Stomach smooth muscle (tissue), 2 donors: ENCODE measurements around the gene SLC18A2.
A peak's percentile ranks its signal among the peaks of the same experiment; 100 is the strongest.

ENCODE experiments used
- H3K27ac ChIP-seq: one replicate; pipeline ENCODE4 v1.7.0; 2013; ENCODE audit warnings: mild to moderate bottlenecking, low read length, inconsistent platforms
- H3K27me3 ChIP-seq, 2 donors: one replicate each; pipeline ENCODE4 v1.7.0; 2013; ENCODE audit warnings: low read length in 2 of 2; ENCODE audit not compliant: insufficient read depth in 2 of 2, control insufficient read depth in 1 of 2
- H3K36me3 ChIP-seq, 2 donors: one replicate each; pipeline ENCODE4 v1.7.0; 2013; ENCODE audit warnings: low read length in 2 of 2; ENCODE audit not compliant: control insufficient read depth in 2 of 2, insufficient read depth in 2 of 2
- H3K4me1 ChIP-seq: one replicate; pipeline ENCODE4 v1.7.0; 2013; ENCODE audit warnings: low read length; ENCODE audit not compliant: control insufficient read depth, insufficient read depth
- H3K4me3 ChIP-seq, 2 donors: one replicate each; pipeline ENCODE4 v1.7.0; 2013; ENCODE audit warnings: low read length in 2 of 2
- H3K9ac ChIP-seq, 2 donors: one replicate each; pipeline ENCODE4 v1.7.0; 2013; ENCODE audit warnings: low read length in 2 of 2, mild to moderate bottlenecking in 1 of 2
- H3K9me3 ChIP-seq, 2 donors: one replicate each; pipeline ENCODE4 v1.7.0; 2013; ENCODE audit warnings: low read length in 2 of 2; ENCODE audit not compliant: control insufficient read depth in 2 of 2
- donor health status: healthy.
- donor health status: Pancreatic carcinoma.

The SLC18A2 gene

DNA sequence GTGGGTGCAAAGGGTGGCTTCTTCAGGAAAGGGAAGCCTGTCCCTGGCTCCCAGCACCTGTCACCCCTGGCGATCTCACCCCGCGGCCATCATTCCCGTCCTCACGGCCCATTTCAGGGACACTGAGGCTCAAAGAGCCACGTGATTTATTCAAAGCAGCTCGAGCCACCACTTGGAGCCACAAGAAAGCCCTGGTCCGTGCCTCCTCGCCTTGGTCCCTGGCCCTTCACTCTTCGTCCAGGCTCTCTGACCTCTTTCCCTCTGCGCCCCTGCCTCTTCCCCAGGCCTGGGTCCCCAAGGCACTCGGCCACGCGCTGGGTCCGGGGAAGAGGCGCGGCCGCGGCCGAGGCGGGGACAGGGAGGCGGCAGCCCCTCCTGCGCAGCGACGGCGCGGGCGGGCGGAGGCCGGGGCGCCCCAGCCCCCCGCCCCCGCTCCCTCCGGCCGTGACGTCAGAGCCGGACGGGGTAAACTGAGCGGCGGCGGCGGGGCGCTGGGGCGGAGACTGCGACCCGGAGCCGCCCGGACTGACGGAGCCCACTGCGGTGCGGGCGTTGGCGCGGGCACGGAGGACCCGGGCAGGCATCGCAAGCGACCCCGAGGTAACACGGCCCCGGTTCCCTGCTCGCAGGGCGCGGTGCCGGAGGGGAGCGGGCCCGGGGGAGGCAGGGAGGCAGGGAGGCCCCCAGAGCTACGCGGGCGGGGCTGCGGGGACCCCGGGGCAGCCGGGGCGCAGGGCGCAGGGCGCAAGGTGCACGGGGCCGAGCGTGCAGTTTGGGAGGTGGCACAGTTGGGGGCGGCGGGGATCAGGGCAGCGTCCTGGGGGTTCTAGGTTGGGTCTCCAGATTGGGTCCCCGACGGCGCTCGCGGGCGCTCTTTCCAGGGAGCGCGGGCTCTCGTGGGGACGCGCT, at the start of gene SLC18A2:
Gene SLC18A2 (plus strand): TSS at position 494 of the 909 bp plus-strand sequence. CDS start 580 bp downstream, outside the sequence.
- Histone ChIP-seq H3K4me1 (no peaks in the 10 kb centered on the region), H3K27me3 (peaks cover 26 to 36% of the 10 kb centered on the region in 2 donors), H3K27ac (no peak within 1 kb of the TSS), H3K36me3 (no peaks in the 10 kb centered on the region), H3K9me3 (no peaks in the 10 kb centered on the region), H3K4me3 (no peak within 1 kb of the TSS), H3K9ac (no peak within 1 kb of the TSS)

DNA sequence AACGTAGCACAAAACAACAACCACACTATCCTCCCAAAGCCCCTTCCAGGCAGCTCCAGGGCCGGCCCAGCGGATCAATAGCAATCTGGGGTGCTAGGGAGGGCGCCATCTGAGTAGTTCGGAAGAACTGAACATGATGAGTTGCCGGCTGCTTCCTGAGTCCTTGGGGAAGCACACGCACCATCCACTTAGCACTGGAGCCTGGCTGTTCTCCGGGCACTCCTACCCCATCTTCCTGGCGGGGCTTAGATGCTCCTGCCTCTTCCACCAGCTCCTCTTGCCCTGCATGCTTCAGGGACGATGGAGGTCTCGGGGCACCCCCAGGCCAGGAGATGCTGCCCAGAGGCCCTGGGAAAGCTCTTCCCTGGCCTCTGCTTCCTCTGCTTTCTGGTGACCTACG, 43.7 kb upstream of the SLC18A2 start, which contains the start of gene KCNK18:
Gene KCNK18 (plus strand): TSS at position 301 of the 400 bp plus-strand sequence. CDS start 0 bp downstream, at position 301.
- Histone ChIP-seq H3K4me3 (no peak within 1 kb of the TSS), H3K27ac (no peak within 1 kb of the TSS), H3K4me1 (no peaks in the 10 kb centered on the region), H3K36me3 (no peaks in the 10 kb centered on the region), H3K9ac (no peak within 1 kb of the TSS), H3K27me3 (peaks cover 0 to 7% of the 10 kb centered on the region in 2 donors), H3K9me3 (peaks cover 0 to 2% of the 10 kb centered on the region in 2 donors)

DNA sequence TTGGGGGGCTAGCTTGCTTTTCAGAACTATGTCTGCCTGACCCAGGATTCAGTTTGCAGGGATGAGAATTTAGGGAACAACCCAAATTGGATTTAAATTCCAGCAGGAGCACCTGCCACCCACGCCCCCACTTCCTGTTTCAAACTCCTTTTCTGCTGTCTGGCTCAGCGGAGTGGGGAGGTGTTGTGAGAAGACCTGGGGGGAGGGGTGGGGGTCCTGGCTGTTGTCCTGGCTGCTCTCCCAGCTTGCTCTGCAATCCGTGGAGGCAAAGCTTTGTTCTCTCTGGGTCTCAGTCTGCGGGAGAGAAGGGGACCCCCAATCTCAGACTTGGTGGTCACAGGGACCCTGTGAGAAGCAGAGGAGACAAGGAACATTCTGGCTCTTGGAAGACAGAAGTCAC, 42.8 kb upstream of the SLC18A2 start:
- Histone ChIP-seq H3K9me3 (peaks cover 0 to 1% of the 10 kb centered on the region in 2 donors), H3K4me1 (no peaks in the 10 kb centered on the region), H3K27me3 (peaks cover 0 to 7% of the 10 kb centered on the region in 2 donors), H3K4me3 (no peak overlapping the region), H3K36me3 (no peaks in the 10 kb centered on the region), H3K9ac (no peak overlapping the region), H3K27ac (no peak overlapping the region)

DNA sequence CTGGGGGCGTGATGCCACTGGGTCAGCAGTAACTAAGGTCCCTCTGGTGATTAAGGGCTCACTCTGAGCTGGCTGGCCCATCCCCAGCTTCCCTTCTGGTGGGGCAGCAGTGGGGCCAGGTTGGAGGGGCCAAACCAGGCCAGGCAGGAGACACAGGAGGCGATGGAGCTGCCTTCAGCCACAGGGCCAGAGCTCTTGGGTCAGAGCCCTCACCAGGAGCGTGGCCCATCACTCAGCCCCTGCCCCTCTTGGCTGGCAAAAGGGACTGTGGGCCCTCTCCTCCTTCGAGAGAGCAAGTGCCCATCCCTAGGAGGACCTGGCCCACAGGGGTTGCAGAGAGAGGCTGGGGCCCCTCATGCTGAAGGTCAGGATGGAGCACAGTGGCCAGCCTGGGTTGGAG, 39.1 kb upstream of the SLC18A2 start:
- H3K9me3 ChIP-seq = peaks cover 0 to 4% of the 10 kb centered on the region in 2 donors
- H3K27ac ChIP-seq = no peak overlapping the region
- no peak overlapping the region for H3K9ac ChIP-seq
- no peaks in the 10 kb centered on the region for H3K36me3 ChIP-seq
- H3K4me3 ChIP-seq = no peak overlapping the region
- H3K4me1 ChIP-seq = no peaks in the 10 kb centered on the region
- H3K27me3 ChIP-seq = peaks cover 0 to 2% of the 10 kb centered on the region in 2 donors

DNA sequence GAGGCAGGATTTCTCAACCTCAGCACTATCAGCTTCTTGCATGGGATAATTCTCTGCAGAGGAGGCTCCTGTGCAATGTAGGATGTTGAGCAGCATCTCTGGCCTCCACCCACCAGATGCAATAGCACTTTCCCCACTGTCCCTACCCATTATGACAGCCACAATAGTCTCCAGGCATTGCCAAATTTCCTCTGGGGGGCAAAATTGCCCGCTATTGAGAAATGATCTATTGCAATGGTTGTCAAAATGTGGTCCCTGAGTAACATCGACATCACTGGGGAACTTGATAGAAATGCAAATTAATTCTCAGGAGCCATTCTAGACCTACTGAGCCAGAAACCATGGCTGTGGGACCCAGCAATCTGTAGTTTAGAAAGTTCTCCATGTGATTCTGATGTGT, 36.6 kb upstream of the SLC18A2 start:
- Histone ChIP-seq H3K4me3 (no peak overlapping the region), H3K36me3 (no peaks in the 10 kb centered on the region), H3K4me1 (no peaks in the 10 kb centered on the region), H3K9ac (no peak overlapping the region), H3K27ac (no peak overlapping the region), H3K27me3 (peaks cover 0 to 5% of the 10 kb centered on the region in 2 donors), H3K9me3 (peaks cover 0 to 4% of the 10 kb centered on the region in 2 donors)

DNA sequence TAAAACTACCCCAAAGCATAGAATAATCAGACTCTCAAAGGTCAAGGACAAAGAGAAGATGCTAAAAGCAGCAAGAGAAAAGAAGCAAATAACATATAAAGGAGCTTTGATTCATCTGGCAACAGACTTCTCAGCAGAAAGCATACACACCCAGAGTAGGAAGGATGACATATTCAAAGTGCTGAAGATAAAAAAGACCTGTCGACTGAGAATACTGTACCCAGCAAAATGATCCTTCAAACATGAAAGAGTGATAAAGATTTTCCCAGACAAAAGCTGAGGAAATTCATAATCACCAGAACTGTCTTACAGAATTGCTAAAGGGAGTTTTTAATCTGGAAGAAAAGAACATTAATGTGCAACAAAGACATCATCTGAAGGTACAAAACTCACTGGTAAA, 28.7 kb upstream of the SLC18A2 start:
- Histone ChIP-seq H3K27ac (no peak overlapping the region), H3K36me3 (no peaks in the 10 kb centered on the region), H3K4me3 (no peak overlapping the region), H3K27me3 (peaks cover 23 to 27% of the 10 kb centered on the region in 2 donors), H3K9me3 (peaks cover 6 to 10% of the 10 kb centered on the region in 2 donors), H3K9ac (no peak overlapping the region), H3K4me1 (peaks cover 13% of the 10 kb centered on the region)

DNA sequence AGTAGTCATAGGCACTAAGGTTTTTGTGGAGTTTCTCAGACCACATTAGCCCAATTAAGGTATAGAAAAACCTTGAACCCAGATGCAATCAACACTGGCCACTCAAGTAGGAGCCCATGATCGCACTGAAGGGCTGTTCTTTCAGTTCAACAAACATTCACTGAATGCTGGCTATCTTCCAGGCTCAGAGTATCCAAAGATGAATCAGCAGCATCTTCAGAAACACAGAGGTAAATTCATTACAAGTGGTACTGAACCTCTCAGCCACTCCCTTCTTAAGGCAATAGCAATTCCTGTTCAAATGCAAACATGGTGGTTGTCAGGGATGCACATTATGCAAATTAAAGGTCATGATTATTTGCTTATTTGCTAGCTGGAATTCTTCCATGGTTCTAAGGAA, 26.5 kb upstream of the SLC18A2 start:
- H3K4me1 ChIP-seq = peaks cover 16% of the 10 kb centered on the region
- H3K4me3 ChIP-seq = no peak overlapping the region
- no peak overlapping the region for H3K27ac ChIP-seq
- H3K9ac ChIP-seq = no peak overlapping the region
- H3K9me3 ChIP-seq = peaks cover 6 to 10% of the 10 kb centered on the region in 2 donors
- peaks cover 29 to 32% of the 10 kb centered on the region in 2 donors for H3K27me3 ChIP-seq
- H3K36me3 ChIP-seq = no peaks in the 10 kb centered on the region

DNA sequence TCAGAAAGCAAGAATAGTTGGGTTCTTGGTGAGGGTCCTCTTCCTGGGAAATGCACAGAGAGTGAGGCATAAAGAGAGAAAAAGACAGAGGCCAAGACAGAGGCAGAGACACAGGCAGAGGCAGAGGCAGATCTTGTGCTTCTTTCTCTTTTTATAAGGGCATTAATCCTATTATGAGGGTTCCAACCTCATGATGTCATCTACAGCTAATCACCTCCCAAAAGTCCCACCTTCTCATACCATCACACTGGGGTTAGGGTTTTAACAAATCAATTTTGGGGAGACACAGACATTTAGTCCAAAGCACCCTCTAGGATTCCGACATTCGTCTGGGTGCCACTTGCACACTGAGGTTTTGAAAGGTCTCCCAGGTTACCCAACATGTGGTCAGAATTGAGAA, 25.8 kb upstream of the SLC18A2 start:
- Histone ChIP-seq H3K9ac (no peak overlapping the region), H3K9me3 (peaks cover 6 to 9% of the 10 kb centered on the region in 2 donors), H3K4me3 (no peak overlapping the region), H3K4me1 (peaks cover 16% of the 10 kb centered on the region), H3K27ac (no peak overlapping the region), H3K36me3 (no peaks in the 10 kb centered on the region), H3K27me3 (peaks cover 32% of the 10 kb centered on the region in 2 donors)

DNA sequence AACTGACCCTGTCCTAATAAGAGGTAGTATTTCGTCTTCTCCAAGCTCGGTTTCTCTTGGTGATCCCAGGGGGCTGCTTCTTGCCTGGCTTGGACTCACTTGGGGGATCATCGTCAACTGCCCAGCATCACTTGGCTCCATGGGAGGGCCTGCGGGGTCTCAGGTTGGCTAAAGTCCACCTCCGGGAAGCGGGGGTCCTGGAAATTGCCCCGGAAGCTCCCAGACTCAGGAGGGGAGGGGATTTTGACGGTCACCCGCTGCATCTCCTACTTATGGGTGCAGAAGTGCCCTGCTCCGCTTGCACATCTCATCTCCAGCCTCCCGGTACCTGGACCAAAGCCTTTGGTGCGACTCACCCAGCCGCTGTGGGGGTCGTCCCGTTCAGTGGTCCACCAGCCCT, 24.9 kb upstream of the SLC18A2 start:
- H3K9me3 ChIP-seq = peaks cover 6 to 8% of the 10 kb centered on the region in 2 donors
- H3K27me3 ChIP-seq = peaks cover 32 to 33% of the 10 kb centered on the region in 2 donors
- H3K9ac ChIP-seq = no peak overlapping the region
- no peak overlapping the region for H3K27ac ChIP-seq
- peak overlapping the region in 1 of 2 donors; percentile 75 for H3K4me3 ChIP-seq
- H3K4me1 ChIP-seq = peaks cover 16% of the 10 kb centered on the region
- no peaks in the 10 kb centered on the region for H3K36me3 ChIP-seq

DNA sequence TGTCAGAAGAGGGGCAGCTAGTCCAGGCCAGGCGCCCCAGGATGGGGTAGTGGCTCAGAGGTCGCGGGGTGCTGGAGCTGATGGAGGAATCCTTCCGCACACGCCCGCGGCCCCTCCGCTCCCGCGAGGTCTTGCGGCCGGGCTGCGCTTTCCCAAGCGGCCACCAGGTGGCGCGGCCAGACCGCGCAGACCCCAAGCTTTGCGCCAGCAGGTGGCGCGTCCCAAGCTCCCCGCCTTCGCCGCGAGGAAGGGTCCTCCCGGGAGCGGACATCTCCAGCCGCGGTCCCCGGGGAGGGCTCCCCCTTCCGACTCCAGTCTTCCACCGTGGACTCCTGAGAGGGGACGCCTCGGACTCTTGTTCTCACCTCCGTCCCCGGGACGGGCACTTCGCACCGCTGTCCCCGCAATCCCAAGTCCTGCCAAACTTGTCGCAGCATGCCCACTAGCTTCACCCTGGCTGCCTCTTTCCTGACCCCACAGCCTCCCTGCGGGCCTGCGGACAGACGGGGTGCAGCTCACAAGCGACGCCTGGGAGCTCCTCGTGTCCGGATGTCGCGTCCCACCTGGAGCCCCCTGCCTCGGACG, 24.2 kb upstream of the SLC18A2 start:
- peak overlapping the region; percentile 74 to 75 for H3K4me3 ChIP-seq
- H3K36me3 ChIP-seq = no peaks in the 10 kb centered on the region
- H3K27ac ChIP-seq = no peak overlapping the region
- peaks cover 32 to 33% of the 10 kb centered on the region in 2 donors for H3K27me3 ChIP-seq
- H3K9me3 ChIP-seq = peaks cover 5 to 6% of the 10 kb centered on the region in 2 donors
- peaks cover 16% of the 10 kb centered on the region for H3K4me1 ChIP-seq
- peak overlapping the region in 1 of 2 donors; percentile 21 for H3K9ac ChIP-seq
